ENCODE measurements around the gene SLC24A3.
A peak's percentile ranks its signal among the peaks of the same experiment; 100 is the strongest.

Gene SLC24A3

DNA sequence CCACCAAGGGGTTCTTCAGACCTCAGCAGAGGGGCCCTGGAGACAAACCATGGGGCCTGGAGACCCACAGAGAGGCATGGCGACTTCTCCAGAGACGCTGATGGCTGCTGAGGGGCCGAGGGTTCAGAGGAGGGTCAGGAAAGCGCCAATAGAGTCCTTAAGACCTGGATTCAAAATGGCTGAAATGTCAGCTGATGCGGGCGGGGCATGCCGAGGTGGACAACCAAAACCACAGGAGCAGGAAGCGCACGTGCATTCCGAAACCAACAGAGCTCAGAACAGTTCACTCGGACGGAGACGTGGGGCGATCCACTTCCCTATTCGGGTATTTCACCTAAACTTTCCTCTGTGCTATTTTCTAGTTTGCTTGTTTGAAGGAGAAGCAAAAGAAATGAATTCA lies 445.7 kb downstream of the SLC24A3 start:
- no peak for TF ChIP-seq CTCF (IDR thresholded peaks at IDR 0.05)
- TF ChIP-seq ZFX (IDR thresholded peaks at IDR 0.05; ENCODE audit: borderline replicate concordance): no peak
- H3K27ac ChIP-seq: no peak overlapping the region

- TF ChIP-seq ZFX (IDR thresholded peaks at IDR 0.05; ENCODE audit: borderline replicate concordance) (no peak), CTCF (IDR thresholded peaks at IDR 0.05) (no peak)
- no peak overlapping the region for H3K27ac ChIP-seq
These were observed 447.0 kb downstream of the SLC24A3 start for GRCh38 chr20:19659448-19659847.

- H3K27ac ChIP-seq: no peak overlapping the region
- TF ChIP-seq ZFX (IDR thresholded peaks at IDR 0.05; ENCODE audit: borderline replicate concordance): no peak
- TF ChIP-seq CTCF (IDR thresholded peaks at IDR 0.05): no peak
These were observed 448.5 kb downstream of the SLC24A3 start for GRCh38 chr20:19660808-19661378.

- no peak overlapping the region for H3K27ac ChIP-seq
- peak; percentile 95 for TF ChIP-seq CTCF (IDR thresholded peaks at IDR 0.05)
- TF ChIP-seq ZFX (IDR thresholded peaks at IDR 0.05; ENCODE audit: borderline replicate concordance): no peak
These were observed 449.5 kb downstream of the SLC24A3 start for GRCh38 chr20:19661717-19662636.

DNA sequence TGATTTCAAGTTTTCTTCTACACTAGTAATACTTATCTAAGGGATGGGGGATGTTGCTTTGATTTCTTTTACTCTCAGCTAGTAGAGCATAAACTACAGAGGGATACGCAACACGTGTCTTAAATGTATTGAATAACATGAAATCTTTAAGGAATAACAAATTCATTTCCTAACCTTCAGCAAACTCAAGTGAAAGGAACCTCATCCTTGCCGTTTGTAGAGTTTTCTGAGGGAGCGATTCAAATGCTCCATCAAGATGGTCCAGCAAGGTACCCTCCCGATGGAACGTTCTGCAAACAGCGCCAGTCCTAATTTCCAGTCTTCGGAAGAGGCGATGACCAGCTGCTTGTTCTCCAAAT lies 450.2 kb downstream of the SLC24A3 start:
- peak; percentile 65 for TF ChIP-seq CTCF (IDR thresholded peaks at IDR 0.05)
- TF ChIP-seq ZFX (IDR thresholded peaks at IDR 0.05; ENCODE audit: borderline replicate concordance): no peak
- H3K27ac ChIP-seq: no peak overlapping the region

DNA sequence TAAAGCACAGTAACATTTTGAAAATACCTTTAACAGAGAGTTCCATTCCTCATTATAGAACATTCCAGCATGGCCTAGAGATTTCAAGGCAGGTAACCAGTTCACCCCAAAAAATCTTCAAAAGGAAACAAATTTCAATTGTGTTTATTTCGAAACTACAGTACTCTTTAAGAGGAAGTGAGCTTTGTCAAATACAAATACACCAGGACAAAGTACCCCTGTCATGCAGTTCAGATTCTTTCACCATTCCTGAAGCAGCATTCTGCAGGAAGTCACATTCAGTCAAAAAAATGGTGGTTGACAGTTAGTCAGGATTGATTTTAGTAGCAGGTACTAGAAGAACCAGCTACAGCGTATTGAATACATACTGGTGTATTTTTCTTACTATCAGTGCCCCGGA lies 456.0 kb downstream of the SLC24A3 start:
- no peak for TF ChIP-seq CTCF (IDR thresholded peaks at IDR 0.05)

GRCh38 chr20:19670829-19671228 lies 458.4 kb downstream of the SLC24A3 start:
- H3K27ac ChIP-seq: no peak overlapping the region
- TF ChIP-seq CTCF (IDR thresholded peaks at IDR 0.05): no peak
- no peak for TF ChIP-seq ZFX (IDR thresholded peaks at IDR 0.05; ENCODE audit: borderline replicate concordance)

More for the DNA sequence above, 456.0 kb downstream of the SLC24A3 start:
- no peak overlapping the region for H3K27ac ChIP-seq
